Lower leg skin (tissue), 3 donors: ENCODE results near the gene WIZ.

ENCODE experiments used
- POLR2A ChIP-seq, 2 donors: fragments of 450-650 bp; IDR thresholded peaks; one replicate each; pipeline ENCODE4 v1.6.1; 2016 to 2017; ENCODE audit warnings: antibody characterized with exemption in 2 of 2, mild to moderate bottlenecking in 1 of 2, moderate library complexity in 1 of 2
- TF ChIP-seq, protein P1 (sequence below), 3 donors: fragments of 450-650 bp; IDR thresholded peaks; one replicate each; pipeline ENCODE4 v1.5.1; 2016; ENCODE audit warnings: antibody characterized with exemption in 3 of 3, mild to moderate bottlenecking in 3 of 3, moderate library complexity in 2 of 3

DNA sequence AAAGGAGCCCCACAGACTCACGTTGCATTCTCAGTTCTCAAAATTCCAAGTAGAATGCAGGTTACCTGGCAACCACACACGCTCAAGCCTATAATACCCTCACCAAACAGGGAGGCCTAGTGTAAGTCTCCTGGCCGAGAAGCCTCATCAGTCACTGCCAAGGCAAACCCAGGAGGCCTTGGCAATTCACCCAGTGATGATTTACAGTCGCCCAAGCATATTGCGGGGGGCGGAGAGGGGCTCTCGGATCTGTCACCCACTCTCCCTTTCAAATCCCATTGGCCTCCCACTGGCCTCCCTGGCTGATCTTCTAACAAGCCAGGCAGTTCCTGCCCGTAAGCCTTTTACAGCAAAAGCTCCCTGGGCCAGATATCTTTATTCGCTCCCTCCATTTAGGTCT, 32.1 kb downstream of the WIZ start:
- TF ChIP-seq, protein P1, sequence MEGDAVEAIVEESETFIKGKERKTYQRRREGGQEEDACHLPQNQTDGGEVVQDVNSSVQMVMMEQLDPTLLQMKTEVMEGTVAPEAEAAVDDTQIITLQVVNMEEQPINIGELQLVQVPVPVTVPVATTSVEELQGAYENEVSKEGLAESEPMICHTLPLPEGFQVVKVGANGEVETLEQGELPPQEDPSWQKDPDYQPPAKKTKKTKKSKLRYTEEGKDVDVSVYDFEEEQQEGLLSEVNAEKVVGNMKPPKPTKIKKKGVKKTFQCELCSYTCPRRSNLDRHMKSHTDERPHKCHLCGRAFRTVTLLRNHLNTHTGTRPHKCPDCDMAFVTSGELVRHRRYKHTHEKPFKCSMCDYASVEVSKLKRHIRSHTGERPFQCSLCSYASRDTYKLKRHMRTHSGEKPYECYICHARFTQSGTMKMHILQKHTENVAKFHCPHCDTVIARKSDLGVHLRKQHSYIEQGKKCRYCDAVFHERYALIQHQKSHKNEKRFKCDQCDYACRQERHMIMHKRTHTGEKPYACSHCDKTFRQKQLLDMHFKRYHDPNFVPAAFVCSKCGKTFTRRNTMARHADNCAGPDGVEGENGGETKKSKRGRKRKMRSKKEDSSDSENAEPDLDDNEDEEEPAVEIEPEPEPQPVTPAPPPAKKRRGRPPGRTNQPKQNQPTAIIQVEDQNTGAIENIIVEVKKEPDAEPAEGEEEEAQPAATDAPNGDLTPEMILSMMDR (IDR thresholded peaks at IDR 0.05), result no peak
- TF ChIP-seq POLR2A (IDR thresholded peaks at IDR 0.05), result no peak
